GM04503 (cell line): Measurements from ENCODE around the gene MRPS18A.

ENCODE experiments used
- DNase-seq: peaks from one replicate; pipeline ENCODE4 v3.0.0-alpha.2; 2012; ENCODE audit warnings: low read depth

Gene MRPS18A

GRCh38 chr6:43698584-43699349 is 11.2 kb upstream of the MRPS18A start:
- no peak for DNase-seq

- no peak for DNase-seq
These were observed 9.8 kb upstream of the MRPS18A start for GRCh38 chr6:43697421-43697820.

GRCh38 chr6:43695967-43696291 is 8.3 kb upstream of the MRPS18A start:
- no peak for DNase-seq

- no peak for DNase-seq
These were observed 7.8 kb upstream of the MRPS18A start for GRCh38 chr6:43695215-43695966.

GRCh38 chr6:43689421-43689820 is 1.8 kb upstream of the MRPS18A start:
- DNase-seq: no peak

- DNase-seq: no peak
These were observed 533 bp downstream of the MRPS18A start for GRCh38 chr6:43687079-43687436.

GRCh38 chr6:43683708-43684455 is 3.7 kb downstream of the MRPS18A start:
- DNase-seq: no peak

- DNase-seq: no peak
These were observed 4.7 kb downstream of the MRPS18A start for GRCh38 chr6:43682724-43683429.

- DNase-seq: no peak
These were observed 6.3 kb downstream of the MRPS18A start for GRCh38 chr6:43681303-43681702.

- DNase-seq: no peak
These were observed 7.0 kb downstream of the MRPS18A start for GRCh38 chr6:43680308-43681200.

GRCh38 chr6:43679057-43679456 is 8.5 kb downstream of the MRPS18A start:
- no peak for DNase-seq

- no peak for DNase-seq
These were observed 9.2 kb downstream of the MRPS18A start for GRCh38 chr6:43678341-43678740.

GRCh38 chr6:43677759-43678158 is 9.8 kb downstream of the MRPS18A start:
- no peak for DNase-seq

GRCh38 chr6:43676962-43677606 is 10.5 kb downstream of the MRPS18A start:
- DNase-seq: no peak

GRCh38 chr6:43674921-43675320 is 12.7 kb downstream of the MRPS18A start:
- DNase-seq: no peak

GRCh38 chr6:43674291-43674690 is 13.3 kb downstream of the MRPS18A start:
- no peak for DNase-seq

GRCh38 chr6:43673444-43674084 is 14.0 kb downstream of the MRPS18A start:
- DNase-seq: no peak

GRCh38 chr6:43671801-43672690 is 15.5 kb downstream of the MRPS18A start:
- DNase-seq: no peak
